Measurements from ENCODE around the gene CACNA1S.

DNA sequence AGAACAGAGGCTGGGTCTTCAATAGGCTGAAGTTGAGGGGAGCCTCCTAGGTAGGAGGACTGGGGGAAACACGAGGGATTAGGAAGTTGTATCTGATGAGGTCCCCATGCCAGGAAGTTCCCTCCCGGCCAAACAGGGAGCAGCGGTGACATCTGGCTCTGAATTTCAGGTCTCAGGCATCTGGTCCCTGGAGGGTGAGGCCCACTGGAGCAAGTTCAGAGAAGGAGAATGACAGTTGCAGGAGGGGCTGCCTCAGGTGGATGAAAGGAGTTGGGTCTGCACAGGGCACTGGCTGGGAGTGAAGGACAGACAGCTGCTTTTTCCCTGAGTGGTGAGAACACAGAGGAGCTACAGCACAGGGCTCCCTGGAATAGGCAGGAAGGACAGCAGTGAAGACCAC is 32.9 kb upstream of the CACNA1S start:
- TF ChIP-seq CTCF (conservative IDR thresholded peaks at IDR 0.05 in 1 of 2, IDR thresholded peaks at IDR 0.05 in 1 of 2; ENCODE audit: extremely low read depth in 1 of 2, insufficient read depth in 1 of 2, low read depth in 1 of 2, low read length in 2 of 2) = no peak
- TF ChIP-seq EZH2 (IDR thresholded peaks at IDR 0.05; ENCODE audit: borderline replicate concordance, low read length) = no peak
